HG03025 (cell line): ENCODE results near the gene CCDC88C.
A peak's percentile ranks its signal among the peaks of the same experiment; 100 is the strongest.
"Not testable (repeated sequence)": the region's sequence is repeated elsewhere in the genome, so short reads cannot be mapped to it uniquely, and the experiment has no call there.

Experiments used
- ATAC-seq: cut with Tn5 transposase; IDR thresholded peaks from one replicate; pipeline ENCODE4 v1.9.1; 2021; ENCODE audit warnings: mild to moderate bottlenecking, moderate library complexity; ENCODE audit not compliant: unreplicated experiment, low FRiP score

CCDC88C gene

GRCh38 chr14:91257328-91258010 is 160.2 kb downstream of the CCDC88C start:
- ATAC-seq: no peak

GRCh38 chr14:91256661-91257060 is 161.0 kb downstream of the CCDC88C start:
- ATAC-seq: no peak

GRCh38 chr14:91255026-91255695 is 162.5 kb downstream of the CCDC88C start:
- ATAC-seq: no peak

GRCh38 chr14:91254461-91254860 is 163.2 kb downstream of the CCDC88C start:
- no peak for ATAC-seq

GRCh38 chr14:91253795-91254323 is 163.8 kb downstream of the CCDC88C start:
- no peak for ATAC-seq

GRCh38 chr14:91252871-91253794 is 164.5 kb downstream of the CCDC88C start:
- no peak for ATAC-seq

GRCh38 chr14:91250912-91251311 is 166.7 kb downstream of the CCDC88C start:
- ATAC-seq: no peak

GRCh38 chr14:91249841-91250616 is 167.6 kb downstream of the CCDC88C start:
- no peak for ATAC-seq

- ATAC-seq: no peak
Measured at GRCh38 chr14:91246051-91246852, 171.4 kb downstream of the CCDC88C start.

- ATAC-seq: not testable (repeated sequence)
Measured at GRCh38 chr14:91245616-91246015, 172.0 kb downstream of the CCDC88C start.

GRCh38 chr14:91245029-91245428 is 172.6 kb downstream of the CCDC88C start:
- ATAC-seq: no peak

GRCh38 chr14:91244501-91244901 is 173.1 kb downstream of the CCDC88C start, which contains the start of gene GPR68:
Gene GPR68 (minus strand): TSS chr14:91244704. CDS start chr14:91235050, 9,654 bp downstream.
- ATAC-seq: no peak

- ATAC-seq: no peak
Measured at GRCh38 chr14:91243074-91243471, 174.5 kb downstream of the CCDC88C start.

GRCh38 chr14:91242635-91243034 is 175.0 kb downstream of the CCDC88C start:
- ATAC-seq: no peak

- peak; percentile 60 for ATAC-seq
Measured at GRCh38 chr14:91241863-91242262, 175.8 kb downstream of the CCDC88C start.

GRCh38 chr14:91238661-91239060 is 179.0 kb downstream of the CCDC88C start:
- ATAC-seq: no peak

- no peak for ATAC-seq
Measured at GRCh38 chr14:91238085-91238484, 179.5 kb downstream of the CCDC88C start.

GRCh38 chr14:91237219-91237618 is 180.4 kb downstream of the CCDC88C start:
- ATAC-seq: no peak

GRCh38 chr14:91235841-91236240 is 181.8 kb downstream of the CCDC88C start:
- no peak for ATAC-seq
